HepG2 (cell line): ENCODE data around the gene SAP25. TPM values are rescaled to one million over a fixed set of nuclear protein-coding genes. Genes with fewer than 3 reads are reported as not detected.

Experiments
- ATF4 ChIP-seq, 2 experiments: fragments of 450-650 bp in 1 of 2; sonication (generic) in 1 of 2; formaldehyde crosslinking; IDR thresholded peaks; 2 replicates each; pipeline versions ENCODE4 v1.5.0 to v1.8.0; 2020 to 2022; ENCODE audit warnings: mild to moderate bottlenecking in 1 of 2, missing genetic modification reagents in 1 of 2
- BCL3 ChIP-seq: sonication (generic); formaldehyde crosslinking; IDR thresholded peaks from 2 replicates; pipeline ENCODE4 v1.5.1; 2020; ENCODE audit warnings: mild to moderate bottlenecking, missing genetic modification reagents, moderate library complexity
- CEBPZ ChIP-seq: IDR thresholded peaks from 2 replicates; pipeline ENCODE4 v1.6.1; 2012; ENCODE audit warnings: low read length, improper control_type of control experiment
- IKZF1 ChIP-seq: fragments of 450-650 bp; IDR thresholded peaks from 2 replicates; pipeline ENCODE4 v1.7.1; 2016
- RERE ChIP-seq: IDR thresholded peaks from 2 replicates; pipeline ENCODE4 v1.6.1; 2016; ENCODE audit warnings: low read depth, missing genetic modification reagents, missing compliant biosample characterization
- RNF2 ChIP-seq: fragments of 450-650 bp; conservative IDR thresholded peaks from 2 replicates; pipeline ENCODE4 v1.6.1; 2016; ENCODE audit warnings: low read depth
- YY1 ChIP-seq: IDR thresholded peaks from 2 replicates; pipeline ENCODE4 v1.6.1; 2011; ENCODE audit warnings: low read length, low read depth, moderate library complexity, mild to moderate bottlenecking; ENCODE audit not compliant: insufficient read depth, insufficient replicate concordance
- ZBTB14 ChIP-seq: sonication (generic); formaldehyde crosslinking; IDR thresholded peaks from 2 replicates; pipeline ENCODE4 v1.4.0; 2020; ENCODE audit warnings: missing genetic modification reagents
- ZNF253 ChIP-seq: sonication (generic); formaldehyde crosslinking; IDR thresholded peaks from 2 replicates; pipeline ENCODE4 v1.8.0; 2022; ENCODE audit warnings: mild to moderate bottlenecking, missing genetic modification reagents, borderline replicate concordance
- ZNF547 ChIP-seq: sonication (generic); formaldehyde crosslinking; IDR thresholded peaks from 2 replicates; pipeline ENCODE4 v1.5.1; 2020; ENCODE audit warnings: mild to moderate bottlenecking, missing genetic modification reagents
- polyA plus RNA-seq, 8 experiments: library from polyadenylated mRNA; depleted of rRNA in 3 of 8; stranded (reverse) in 7 of 8; unstranded in 1 of 8; fragments of >200 nt; fragmentation: Illumina TruSeq in 4 of 8; extraction: Trizol in 4 of 8; gene quantifications; 2 replicates each; pipeline versions ENCODE4 v1.2.1 to v1.2.3, GENCODE V29; 2011 to 2016; ENCODE audit warnings: low read depth in 4 of 8, missing spikeins in 1 of 8, mixed read lengths in 1 of 8; ENCODE audit not compliant: insufficient read depth in 1 of 8
- total RNA-seq, 5 experiments: library from RNA; depleted of rRNA; stranded (reverse); fragments of >200 nt; fragmentation: Illumina TruSeq; extraction: Trizol; gene quantifications; 2 replicates each; pipeline ENCODE4 v1.2.3, GENCODE V29; 2016; ENCODE audit warnings: low read depth in 1 of 5
- TF ChIP-seq, protein P1 (sequence below): sonication (generic); formaldehyde crosslinking; IDR thresholded peaks from 2 replicates; pipeline ENCODE4 v1.4.0; 2020; ENCODE audit warnings: missing genetic modification reagents
- TF ChIP-seq, protein P2 (sequence below): sonication (generic); formaldehyde crosslinking; IDR thresholded peaks from 2 replicates; pipeline ENCODE4 v1.8.1; 2022; ENCODE audit warnings: mild to moderate bottlenecking, missing genetic modification reagents

The SAP25 gene
- total and polyA plus RNA-seq, 2 of the 13 experiments (the other 11 are each of a cell fraction or from before 2014, with no cell fraction given) = 0.15 to 0.20 TPM

- TF ChIP-seq YY1 (no peak), CEBPZ (no peak), ZNF547 (CRISPR knock-in tag) (0 out of 2 replicates have a peak, but pooled peaks have one; percentile 11), RNF2 (no peak), BCL3 (CRISPR knock-in tag) (no peak), ZBTB14 (no peak), ZNF253 (CRISPR knock-in tag) (no peak), IKZF1 (no peak), RERE (CRISPR knock-in tag) (0 out of 2 replicates have a peak, but pooled peaks have one; percentile 27), ATF4 (CRISPR knock-in tag; IDR thresholded peaks at IDR 0.05) (no peak; a peak in 1 of 4 replicates)
- TF ChIP-seq, protein P1, sequence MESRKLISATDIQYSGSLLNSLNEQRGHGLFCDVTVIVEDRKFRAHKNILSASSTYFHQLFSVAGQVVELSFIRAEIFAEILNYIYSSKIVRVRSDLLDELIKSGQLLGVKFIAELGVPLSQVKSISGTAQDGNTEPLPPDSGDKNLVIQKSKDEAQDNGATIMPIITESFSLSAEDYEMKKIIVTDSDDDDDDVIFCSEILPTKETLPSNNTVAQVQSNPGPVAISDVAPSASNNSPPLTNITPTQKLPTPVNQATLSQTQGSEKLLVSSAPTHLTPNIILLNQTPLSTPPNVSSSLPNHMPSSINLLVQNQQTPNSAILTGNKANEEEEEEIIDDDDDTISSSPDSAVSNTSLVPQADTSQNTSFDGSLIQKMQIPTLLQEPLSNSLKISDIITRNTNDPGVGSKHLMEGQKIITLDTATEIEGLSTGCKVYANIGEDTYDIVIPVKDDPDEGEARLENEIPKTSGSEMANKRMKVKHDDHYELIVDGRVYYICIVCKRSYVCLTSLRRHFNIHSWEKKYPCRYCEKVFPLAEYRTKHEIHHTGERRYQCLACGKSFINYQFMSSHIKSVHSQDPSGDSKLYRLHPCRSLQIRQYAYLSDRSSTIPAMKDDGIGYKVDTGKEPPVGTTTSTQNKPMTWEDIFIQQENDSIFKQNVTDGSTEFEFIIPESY (CRISPR knock-in tag) = no peak
- TF ChIP-seq, protein P2, sequence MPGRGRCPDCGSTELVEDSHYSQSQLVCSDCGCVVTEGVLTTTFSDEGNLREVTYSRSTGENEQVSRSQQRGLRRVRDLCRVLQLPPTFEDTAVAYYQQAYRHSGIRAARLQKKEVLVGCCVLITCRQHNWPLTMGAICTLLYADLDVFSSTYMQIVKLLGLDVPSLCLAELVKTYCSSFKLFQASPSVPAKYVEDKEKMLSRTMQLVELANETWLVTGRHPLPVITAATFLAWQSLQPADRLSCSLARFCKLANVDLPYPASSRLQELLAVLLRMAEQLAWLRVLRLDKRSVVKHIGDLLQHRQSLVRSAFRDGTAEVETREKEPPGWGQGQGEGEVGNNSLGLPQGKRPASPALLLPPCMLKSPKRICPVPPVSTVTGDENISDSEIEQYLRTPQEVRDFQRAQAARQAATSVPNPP (CRISPR knock-in tag) = no peak
Measured at GRCh38 chr7:100540073-100540723, 33.5 kb downstream of the SAP25 start (continued).
